ENCODE measurements around the gene PIK3R4. TPM values are rescaled to one million over a fixed set of nuclear protein-coding genes. Genes with fewer than 3 reads are reported as not detected.

The PIK3R4 gene
- polyA plus RNA-seq, 1 donor (not counting 4 experiments of a cell fraction or from before 2014, with no cell fraction given): 49.2 TPM

DNA sequence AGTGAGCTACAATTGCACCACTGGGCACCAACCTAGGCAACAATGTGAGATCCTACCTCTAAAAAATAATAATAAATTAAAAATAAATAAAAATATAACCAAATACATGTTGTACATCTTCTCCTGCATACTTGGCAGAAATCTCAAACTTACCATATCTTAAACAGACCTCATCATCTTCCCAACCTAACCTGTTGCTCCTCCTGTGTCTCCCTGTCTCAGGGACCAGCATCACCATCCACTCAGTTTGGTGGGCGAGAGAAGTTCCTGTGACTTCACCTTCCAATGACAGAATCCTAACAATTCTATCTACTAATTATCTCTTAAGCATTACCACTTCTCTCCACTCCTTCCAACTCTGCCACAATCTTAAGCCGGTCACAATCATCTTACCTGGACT is 3.3 kb downstream of the PIK3R4 start:
- no peak for FAIRE-seq
- dilution Hi-C loops (cut with MboI; ENCODE audit: extremely low pct_ligation_motif_present, low sequenced_read_pairs): no loop called here
- peaks cover 75% of the 10 kb centered on the region for H3K79me2 ChIP-seq (ENCODE audit: control insufficient read depth, insufficient read depth, low read length)
- peaks cover 27% of the 10 kb centered on the region for H3K4me1 ChIP-seq (ENCODE audit: control insufficient read depth, extremely low read depth, insufficient read depth, low read length)
- H3K27ac ChIP-seq (ENCODE audit: control insufficient read depth, insufficient read depth, low read length): no peak overlapping the region
- H2AFZ ChIP-seq (ENCODE audit: control insufficient read depth, low read length): no peak overlapping the region
- no peak for DNase-seq (ENCODE audit: low read depth, low spot score)
- no peak for TF ChIP-seq EZH2 (IDR thresholded peaks at IDR 0.05; ENCODE audit: low read length)
- TF ChIP-seq CTCF (optimal IDR thresholded peaks at IDR 0.05 in 1 of 3, IDR thresholded peaks at IDR 0.05 in 1 of 3, conservative IDR thresholded peaks at IDR 0.05 in 1 of 3; ENCODE audit: extremely low read depth in 1 of 3, insufficient read depth in 2 of 3, low read length in 3 of 3): no peak
- no peaks in the 10 kb centered on the region for H3K27me3 ChIP-seq (ENCODE audit: control insufficient read depth, extremely low read depth, insufficient read depth, low read length)
- no peak overlapping the region for H3K9ac ChIP-seq (ENCODE audit: control insufficient read depth, extremely low read depth, insufficient read depth, low read length)
- no peaks in the 10 kb centered on the region for H4K20me1 ChIP-seq (ENCODE audit: control insufficient read depth, extremely low read depth, insufficient read depth, low read length)
- H3K9me3 ChIP-seq (ENCODE audit: control insufficient read depth, low read depth, low read length): no peaks in the 10 kb centered on the region
- H3K9me1 ChIP-seq (ENCODE audit: control insufficient read depth, extremely low read depth, insufficient read depth, low read length): no peaks in the 10 kb centered on the region
- no peak overlapping the region for H3K4me3 ChIP-seq (ENCODE audit: control insufficient read depth in 2 of 3, extremely low read depth in 1 of 3, insufficient read depth in 2 of 3, low read depth in 1 of 3, low read length in 3 of 3)
- H3K4me2 ChIP-seq (ENCODE audit: control insufficient read depth, extremely low read depth, insufficient read depth, low read depth, low read length): no peak overlapping the region
- no peaks in the 10 kb centered on the region for H3K36me3 ChIP-seq (ENCODE audit: control insufficient read depth in 2 of 2, extremely low read depth in 1 of 2, insufficient read depth in 2 of 2, low read length in 2 of 2)

DNA sequence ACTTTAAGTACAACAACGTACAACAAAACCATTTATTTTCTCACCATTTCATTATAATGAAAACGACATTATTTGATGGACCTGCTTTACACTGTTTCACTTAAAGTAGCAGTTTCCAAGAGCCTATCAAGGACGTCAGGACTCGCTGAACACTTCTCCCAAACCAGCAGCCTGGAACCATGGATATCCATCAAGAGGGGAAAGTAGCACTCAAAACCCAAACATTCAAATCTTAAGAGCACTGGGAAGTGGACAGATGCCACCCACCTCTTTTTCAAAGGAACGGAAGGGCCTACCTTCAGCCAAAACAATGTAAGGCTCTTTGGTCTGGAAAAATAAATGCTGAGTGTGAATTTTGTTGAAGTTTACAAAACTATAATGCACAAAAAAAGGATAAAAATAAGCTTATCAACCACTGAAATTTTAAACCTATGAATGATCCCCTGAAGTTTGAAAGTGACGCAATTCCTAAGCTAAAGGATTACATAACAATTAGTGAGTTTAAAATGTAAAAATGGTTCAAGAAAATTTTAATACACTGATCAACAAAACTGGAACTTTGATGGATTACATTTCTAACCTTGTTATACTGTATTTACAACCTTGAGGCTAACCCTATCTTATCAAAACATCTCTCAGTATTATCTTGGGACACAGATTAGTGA is 4.6 kb downstream of the PIK3R4 start:
- Histone ChIP-seq H3K27me3 (ENCODE audit: control insufficient read depth, extremely low read depth, insufficient read depth, low read length) (no peaks in the 10 kb centered on the region), H3K9me3 (ENCODE audit: control insufficient read depth, low read depth, low read length) (no peaks in the 10 kb centered on the region), H2AFZ (ENCODE audit: control insufficient read depth, low read length) (no peak overlapping the region), H3K36me3 (ENCODE audit: control insufficient read depth in 2 of 2, extremely low read depth in 1 of 2, insufficient read depth in 2 of 2, low read length in 2 of 2) (no peaks in the 10 kb centered on the region), H4K20me1 (ENCODE audit: control insufficient read depth, extremely low read depth, insufficient read depth, low read length) (no peaks in the 10 kb centered on the region), H3K4me2 (ENCODE audit: control insufficient read depth, extremely low read depth, insufficient read depth, low read depth, low read length) (no peak overlapping the region), H3K4me1 (ENCODE audit: control insufficient read depth, extremely low read depth, insufficient read depth, low read length) (peaks cover 23% of the 10 kb centered on the region), H3K79me2 (ENCODE audit: control insufficient read depth, insufficient read depth, low read length) (peaks cover 86% of the 10 kb centered on the region), H3K9ac (ENCODE audit: control insufficient read depth, extremely low read depth, insufficient read depth, low read length) (no peak overlapping the region), H3K27ac (ENCODE audit: control insufficient read depth, insufficient read depth, low read length) (no peak overlapping the region), H3K4me3 (ENCODE audit: control insufficient read depth in 2 of 3, extremely low read depth in 1 of 3, insufficient read depth in 2 of 3, low read depth in 1 of 3, low read length in 3 of 3) (no peak overlapping the region), H3K9me1 (ENCODE audit: control insufficient read depth, extremely low read depth, insufficient read depth, low read length) (no peaks in the 10 kb centered on the region)
- no peak for TF ChIP-seq CTCF (optimal IDR thresholded peaks at IDR 0.05 in 1 of 3, IDR thresholded peaks at IDR 0.05 in 1 of 3, conservative IDR thresholded peaks at IDR 0.05 in 1 of 3; ENCODE audit: extremely low read depth in 1 of 3, insufficient read depth in 2 of 3, low read length in 3 of 3)
- DNase-seq (ENCODE audit: low read depth, low spot score): no peak
- dilution Hi-C loops (cut with MboI; ENCODE audit: extremely low pct_ligation_motif_present, low sequenced_read_pairs): no loop called here
- no peak for FAIRE-seq
